GM12801 (cell line): Measurements from ENCODE around the gene CHID1.

Experiments used
- CTCF ChIP-seq: IDR thresholded peaks from one replicate; pipeline ENCODE4 v1.5.1; 2011; ENCODE audit warnings: control low read depth; ENCODE audit not compliant: insufficient read length; ENCODE audit errors: extremely low read depth

The CHID1 gene

GRCh38 chr11:832529-833113 lies 78.0 kb downstream of the CHID1 start, which contains the start of gene CD151:
CD151 (plus strand) TSS chr11:832952; CDS start chr11:836070, 3,118 bp downstream.
- no peak for TF ChIP-seq CTCF

- TF ChIP-seq CTCF, result no peak
Measured at GRCh38 chr11:831961-832528, 78.6 kb downstream of the CHID1 start.

GRCh38 chr11:831118-831864 lies 79.3 kb downstream of the CHID1 start:
- TF ChIP-seq CTCF, result no peak

- no peak for TF ChIP-seq CTCF
Measured at GRCh38 chr11:830295-831117, 80.1 kb downstream of the CHID1 start.

GRCh38 chr11:829847-830294 lies 80.7 kb downstream of the CHID1 start:
- no peak for TF ChIP-seq CTCF

- TF ChIP-seq CTCF, result no peak
Measured at GRCh38 chr11:829176-829846, 81.3 kb downstream of the CHID1 start.
